Tibial nerve (tissue), 3 donors: ENCODE results near the gene FBL.

Experiments
- CTCF ChIP-seq, 5 experiments: fragments of 200-600 bp in 3 of 5; fragments of 450-650 bp in 2 of 5; sonication (generic) in 3 of 5; IDR thresholded peaks; one replicate each; pipeline ENCODE4 v1.5.1; 2016 to 2019; ENCODE audit warnings: antibody characterized with exemption in 5 of 5, mild to moderate bottlenecking in 3 of 5, moderate library complexity in 2 of 5
- POLR2A ChIP-seq, 2 donors: fragments of 450-650 bp; IDR thresholded peaks; one replicate each; pipeline ENCODE4 v1.6.1; 2017; ENCODE audit warnings: antibody characterized with exemption in 2 of 2, mild to moderate bottlenecking in 2 of 2, moderate library complexity in 2 of 2

- TF ChIP-seq CTCF (IDR thresholded peaks at IDR 0.05), result no peak
- TF ChIP-seq POLR2A (IDR thresholded peaks at IDR 0.05), result no peak
Measured at GRCh38 chr19:39841041-39841440, 5.1 kb downstream of the FBL start.
